Neuronal stem cell (in vitro differentiated cells): ENCODE results near the gene SH3PXD2B.

ENCODE experiments used
- DNase-seq: peaks from one replicate; pipeline ENCODE4 v3.0.0-alpha.2; 2013; ENCODE audit warnings: low spot score
- H2AFZ ChIP-seq: one replicate; pipeline ENCODE4 v1.6.1; 2013; ENCODE audit warnings: mild to moderate bottlenecking, low read length, inconsistent platforms
- H2AK5ac ChIP-seq: 2 replicates; pipeline ENCODE4 v1.6.1; 2013; ENCODE audit warnings: low read depth, mild to moderate bottlenecking, inconsistent platforms, low read length, moderate library complexity, mixed read lengths
- H2BK120ac ChIP-seq: 2 replicates; pipeline ENCODE4 v1.6.1; 2013; ENCODE audit warnings: low read depth, mild to moderate bottlenecking, inconsistent platforms, low read length, moderate library complexity, mixed read lengths
- H2BK12ac ChIP-seq: one replicate; pipeline ENCODE4 v1.6.1; 2013; ENCODE audit warnings: low read length, inconsistent platforms
- H2BK15ac ChIP-seq: 2 replicates; pipeline ENCODE4 v1.6.1; 2013; ENCODE audit warnings: mild to moderate bottlenecking, low read length, inconsistent platforms, mixed read lengths
- H2BK5ac ChIP-seq: one replicate; pipeline ENCODE4 v1.6.1; 2013; ENCODE audit warnings: inconsistent platforms, mild to moderate bottlenecking, low read length, moderate library complexity
- H3K14ac ChIP-seq: one replicate; pipeline ENCODE4 v1.6.1; 2013; ENCODE audit warnings: low read length, inconsistent platforms
- H3K18ac ChIP-seq: 2 replicates; pipeline ENCODE4 v1.6.1; 2013; ENCODE audit warnings: low read length, inconsistent platforms
- H3K23ac ChIP-seq: 2 replicates; pipeline ENCODE4 v1.6.1; 2013; ENCODE audit warnings: low read depth, mild to moderate bottlenecking, mixed read lengths, low read length, inconsistent platforms; ENCODE audit not compliant: poor library complexity
- H3K27ac ChIP-seq: replicated peaks from 3 replicates; pipeline ENCODE4 v1.5.1; 2013; ENCODE audit warnings: low read length, inconsistent platforms
- H3K27me3 ChIP-seq, 3 experiments: 2 replicates each; pipeline ENCODE4 v1.6.1; 2013; ENCODE audit warnings: low read length in 3 of 3, mild to moderate bottlenecking in 2 of 3, inconsistent platforms in 1 of 3, low read depth in 1 of 3, mixed read lengths in 1 of 3, moderate library complexity in 1 of 3; ENCODE audit not compliant: control insufficient read depth in 3 of 3, insufficient read depth in 3 of 3
- H3K36me3 ChIP-seq, 2 donors: replicated peaks in 1 of 2; 2 replicates each; pipeline ENCODE4 v1.6.1; 2013; ENCODE audit warnings: low read length in 2 of 2; ENCODE audit not compliant: control insufficient read depth in 2 of 2, insufficient read depth in 2 of 2
- H3K4ac ChIP-seq: 2 replicates; pipeline ENCODE4 v1.6.1; 2013; ENCODE audit warnings: inconsistent platforms, mild to moderate bottlenecking, low read length, moderate library complexity
- H3K4me1 ChIP-seq, 2 donors: 1 replicate in 1 of 2; 2 replicates in 1 of 2; pipeline ENCODE4 v1.6.1; 2013; ENCODE audit warnings: low read length in 2 of 2, low read depth in 1 of 2; ENCODE audit not compliant: control insufficient read depth in 2 of 2, insufficient read depth in 1 of 2
- H3K4me2 ChIP-seq: one replicate; pipeline ENCODE4 v1.6.1; 2013; ENCODE audit warnings: mild to moderate bottlenecking, low read length, inconsistent platforms; ENCODE audit not compliant: insufficient read depth, poor library complexity, severe bottlenecking
- H3K4me3 ChIP-seq, 2 donors: 2 replicates each; pipeline ENCODE4 v1.5.1; 2013; ENCODE audit warnings: low read length in 2 of 2, mild to moderate bottlenecking in 2 of 2, inconsistent platforms in 1 of 2, moderate library complexity in 1 of 2
- H3K79me1 ChIP-seq: one replicate; pipeline ENCODE4 v1.6.1; 2013; ENCODE audit warnings: low read depth, mild to moderate bottlenecking, inconsistent platforms, low read length, moderate library complexity
- H3K9ac ChIP-seq: one replicate; pipeline ENCODE4 v1.6.1; 2013; ENCODE audit warnings: mild to moderate bottlenecking, low read depth, low read length, inconsistent platforms; ENCODE audit not compliant: poor library complexity
- H3K9me3 ChIP-seq, 2 donors: replicated peaks in 1 of 2; 2 replicates each; pipeline versions ENCODE3 to v1.6.1; 2013; ENCODE audit warnings: low read length in 2 of 2, mild to moderate bottlenecking in 2 of 2, inconsistent platforms in 1 of 2, low read depth in 1 of 2, mixed read lengths in 1 of 2, moderate library complexity in 1 of 2; ENCODE audit not compliant: control insufficient read depth in 2 of 2, insufficient read depth in 1 of 2
- H4K8ac ChIP-seq: one replicate; pipeline ENCODE4 v1.6.1; 2013; ENCODE audit warnings: low read depth, mild to moderate bottlenecking, inconsistent platforms, low read length, moderate library complexity
- H4K91ac ChIP-seq: one replicate; pipeline ENCODE4 v1.6.1; 2013; ENCODE audit warnings: low read length, low read depth, mild to moderate bottlenecking, inconsistent platforms; ENCODE audit not compliant: poor library complexity
- WGBS, 2 donors: extraction: QIAGEN DNeasy Blood & Tissue Kit; methylation state at CpG; one replicate each; pipeline ENCODE4 v1.1.7; 2013; ENCODE audit warnings: missing lambda C conversion rate in 2 of 2, mixed read lengths in 1 of 2; ENCODE audit not compliant: insufficient read length in 2 of 2, insufficient replicate concordance in 1 of 2; ENCODE audit errors: extremely low coverage in 2 of 2; 5-methylcytosine and 5-hydroxymethylcytosine counted together

The SH3PXD2B gene

DNA sequence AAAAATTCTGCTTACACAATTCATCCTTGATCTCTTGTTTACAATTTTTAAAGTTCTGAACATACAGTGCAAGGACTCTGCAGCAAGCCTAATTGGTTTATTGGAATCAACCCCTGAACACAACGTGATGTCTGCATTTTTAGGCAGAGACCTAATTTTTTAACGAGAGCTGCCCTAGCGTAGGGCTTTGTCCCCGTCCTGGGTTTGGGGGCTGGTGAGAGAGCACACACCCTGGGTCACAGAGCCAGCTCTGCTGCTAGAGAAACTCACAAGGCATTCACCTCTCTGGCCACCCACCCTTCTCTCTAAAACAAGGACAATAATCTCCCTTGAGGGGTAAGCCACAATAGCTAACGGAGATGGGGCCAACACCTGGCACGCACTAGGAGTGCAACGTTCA lies 28.2 kb downstream of the SH3PXD2B start:
- no peak overlapping the region for H3K4me2 ChIP-seq
- no CpG with 5 or more reads among the region's 7 CpGs for WGBS, 2 donors
- H3K4me3 ChIP-seq = no peak overlapping the region
- H2BK12ac ChIP-seq = no peak overlapping the region
- H3K18ac ChIP-seq = no peak overlapping the region
- peaks cover 0 to 11% of the 10 kb centered on the region in 2 donors for H3K4me1 ChIP-seq
- no peak overlapping the region for H4K8ac ChIP-seq
- peaks cover 13% of the 10 kb centered on the region for H3K79me1 ChIP-seq
- no peaks in the 10 kb centered on the region for H3K9me3 ChIP-seq
- no peak for DNase-seq
- H2BK5ac ChIP-seq = no peak overlapping the region
- no peak overlapping the region for H2AK5ac ChIP-seq
- H2AFZ ChIP-seq = no peak overlapping the region
- H3K9ac ChIP-seq = no peak overlapping the region
- no peaks in the 10 kb centered on the region for H3K27me3 ChIP-seq
- H3K23ac ChIP-seq = no peak overlapping the region
- no peak overlapping the region for H3K27ac ChIP-seq
- no peak overlapping the region for H2BK120ac ChIP-seq
- no peak overlapping the region for H3K14ac ChIP-seq
- H3K4ac ChIP-seq = no peak overlapping the region
- H2BK15ac ChIP-seq = no peak overlapping the region
- H4K91ac ChIP-seq = no peak overlapping the region
- peaks cover 10 to 66% of the 10 kb centered on the region in 2 donors for H3K36me3 ChIP-seq

DNA sequence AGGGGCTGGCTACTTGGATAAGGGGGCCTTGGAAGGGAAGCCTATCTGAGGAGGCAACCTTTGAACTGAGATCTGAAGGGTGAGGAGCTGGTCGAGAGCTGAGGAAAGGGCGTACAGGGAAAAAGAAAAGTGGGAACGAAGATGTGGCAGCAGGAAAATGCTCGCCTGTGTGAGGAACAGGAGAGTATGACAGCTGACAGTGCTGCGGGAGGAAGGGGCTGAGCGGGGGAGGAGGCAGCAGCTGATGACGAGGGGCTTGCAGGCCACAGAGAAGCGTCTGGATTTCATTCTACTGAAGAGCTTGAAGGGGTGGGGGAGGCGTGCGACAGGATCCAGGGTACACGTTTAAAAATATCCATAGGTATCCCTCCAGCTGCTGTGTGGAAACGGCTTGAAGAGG lies 28.9 kb downstream of the SH3PXD2B start:
- no peak overlapping the region for H3K18ac ChIP-seq
- no peak overlapping the region for H2BK5ac ChIP-seq
- no peak overlapping the region for H4K91ac ChIP-seq
- no peak overlapping the region for H4K8ac ChIP-seq
- no peak overlapping the region for H3K4me2 ChIP-seq
- no peak overlapping the region for H3K4ac ChIP-seq
- no peak overlapping the region for H3K4me3 ChIP-seq
- H3K9me3 ChIP-seq = no peaks in the 10 kb centered on the region
- no peak overlapping the region for H3K9ac ChIP-seq
- peaks cover 0 to 11% of the 10 kb centered on the region in 2 donors for H3K4me1 ChIP-seq
- H3K23ac ChIP-seq = no peak overlapping the region
- peaks cover 14% of the 10 kb centered on the region for H3K79me1 ChIP-seq
- no peak overlapping the region for H2AK5ac ChIP-seq
- peaks cover 15 to 72% of the 10 kb centered on the region in 2 donors for H3K36me3 ChIP-seq
- no CpG with 5 or more reads among the region's 12 CpGs for WGBS, 2 donors
- H2BK15ac ChIP-seq = no peak overlapping the region
- DNase-seq = no peak
- no peaks in the 10 kb centered on the region for H3K27me3 ChIP-seq
- H2BK12ac ChIP-seq = no peak overlapping the region
- no peak overlapping the region for H3K27ac ChIP-seq
- no peak overlapping the region for H2BK120ac ChIP-seq
- H2AFZ ChIP-seq = no peak overlapping the region
- H3K14ac ChIP-seq = no peak overlapping the region

DNA sequence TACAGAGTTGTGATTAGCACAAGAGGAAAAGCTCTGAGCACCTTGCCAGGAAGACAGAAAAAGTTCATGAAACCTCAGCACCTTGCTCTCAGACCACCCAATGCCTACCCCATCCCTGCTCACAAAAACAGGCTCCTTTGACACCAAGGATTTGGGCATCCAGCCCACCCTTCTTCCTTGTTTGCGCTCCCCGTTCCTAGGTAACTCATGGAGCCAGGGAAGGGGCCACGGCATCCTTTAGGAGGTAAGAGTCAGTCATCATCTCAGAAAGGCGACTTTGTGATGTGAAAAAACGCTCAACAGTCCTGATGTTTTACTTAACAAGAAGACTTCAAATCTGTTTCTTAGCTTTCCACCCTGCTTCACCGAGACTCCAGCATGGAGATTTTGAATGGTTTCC lies 29.5 kb downstream of the SH3PXD2B start:
- WGBS, 2 donors = no CpG with 5 or more reads among the region's 6 CpGs
- H3K4ac ChIP-seq = no peak overlapping the region
- H3K36me3 ChIP-seq = peaks cover 15 to 77% of the 10 kb centered on the region in 2 donors
- DNase-seq = no peak
- peaks cover 14% of the 10 kb centered on the region for H3K79me1 ChIP-seq
- no peak overlapping the region for H2BK120ac ChIP-seq
- no peak overlapping the region for H2BK15ac ChIP-seq
- H3K23ac ChIP-seq = no peak overlapping the region
- H4K91ac ChIP-seq = no peak overlapping the region
- peaks cover 0 to 11% of the 10 kb centered on the region in 2 donors for H3K4me1 ChIP-seq
- H3K4me2 ChIP-seq = no peak overlapping the region
- no peak overlapping the region for H3K27ac ChIP-seq
- H3K27me3 ChIP-seq = no peaks in the 10 kb centered on the region
- H2BK12ac ChIP-seq = no peak overlapping the region
- no peak overlapping the region for H2AFZ ChIP-seq
- H3K18ac ChIP-seq = no peak overlapping the region
- H3K14ac ChIP-seq = no peak overlapping the region
- H3K9ac ChIP-seq = no peak overlapping the region
- H4K8ac ChIP-seq = no peak overlapping the region
- no peak overlapping the region for H3K4me3 ChIP-seq
- H2BK5ac ChIP-seq = no peak overlapping the region
- no peaks in the 10 kb centered on the region for H3K9me3 ChIP-seq
- no peak overlapping the region for H2AK5ac ChIP-seq

DNA sequence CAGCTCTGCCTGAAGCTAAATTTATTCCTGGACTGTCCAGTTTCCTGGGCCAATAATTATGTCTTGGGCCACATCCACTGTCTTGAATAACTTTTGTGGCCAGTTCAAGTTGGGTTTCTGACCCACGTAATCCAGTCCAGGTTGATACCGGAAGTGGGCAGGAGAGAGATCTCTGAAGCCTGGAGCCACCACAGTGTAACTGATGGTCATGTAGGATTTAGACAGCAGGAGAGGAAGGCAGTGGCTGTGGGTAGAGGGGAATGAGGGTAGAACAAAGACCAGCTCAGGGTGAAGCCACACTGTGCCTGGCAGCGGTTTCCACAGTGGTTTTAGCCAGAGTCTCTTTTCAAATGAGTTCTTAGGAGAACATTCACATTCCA lies 30.2 kb downstream of the SH3PXD2B start:
- Histone ChIP-seq H2BK15ac (no peak overlapping the region), H3K4ac (no peak overlapping the region), H2AK5ac (no peak overlapping the region), H2BK12ac (no peak overlapping the region), H3K4me1 (peaks cover 0 to 11% of the 10 kb centered on the region in 2 donors), H2BK120ac (no peak overlapping the region), H3K27me3 (no peaks in the 10 kb centered on the region), H2BK5ac (no peak overlapping the region), H3K18ac (no peak overlapping the region), H3K79me1 (peaks cover 11% of the 10 kb centered on the region), H3K23ac (no peak overlapping the region), H3K36me3 (peaks cover 15 to 81% of the 10 kb centered on the region in 2 donors), H4K8ac (no peak overlapping the region), H3K14ac (no peak overlapping the region), H3K4me3 (no peak overlapping the region), H4K91ac (no peak overlapping the region), H3K4me2 (no peak overlapping the region), H2AFZ (no peak overlapping the region), H3K27ac (no peak overlapping the region), H3K9ac (no peak overlapping the region), H3K9me3 (no peaks in the 10 kb centered on the region)
- DNase-seq = no peak
- WGBS, 2 donors = no CpG with 5 or more reads among the region's 3 CpGs
